GM12873 (cell line): ENCODE data around the gene PITRM1.

ENCODE experiments used
- CTCF ChIP-seq: IDR thresholded peaks from 2 replicates; pipeline ENCODE4 v1.5.1; 2012; ENCODE audit warnings: low read depth, mild to moderate bottlenecking, moderate library complexity, low read length, control low read depth; ENCODE audit not compliant: insufficient read depth; ENCODE audit errors: missing control alignments

Gene PITRM1

GRCh38 chr10:3113343-3113720, 59.2 kb downstream of the PITRM1 start:
- no peak for TF ChIP-seq CTCF

GRCh38 chr10:3111621-3112163, 60.9 kb downstream of the PITRM1 start:
- no peak for TF ChIP-seq CTCF

DNA sequence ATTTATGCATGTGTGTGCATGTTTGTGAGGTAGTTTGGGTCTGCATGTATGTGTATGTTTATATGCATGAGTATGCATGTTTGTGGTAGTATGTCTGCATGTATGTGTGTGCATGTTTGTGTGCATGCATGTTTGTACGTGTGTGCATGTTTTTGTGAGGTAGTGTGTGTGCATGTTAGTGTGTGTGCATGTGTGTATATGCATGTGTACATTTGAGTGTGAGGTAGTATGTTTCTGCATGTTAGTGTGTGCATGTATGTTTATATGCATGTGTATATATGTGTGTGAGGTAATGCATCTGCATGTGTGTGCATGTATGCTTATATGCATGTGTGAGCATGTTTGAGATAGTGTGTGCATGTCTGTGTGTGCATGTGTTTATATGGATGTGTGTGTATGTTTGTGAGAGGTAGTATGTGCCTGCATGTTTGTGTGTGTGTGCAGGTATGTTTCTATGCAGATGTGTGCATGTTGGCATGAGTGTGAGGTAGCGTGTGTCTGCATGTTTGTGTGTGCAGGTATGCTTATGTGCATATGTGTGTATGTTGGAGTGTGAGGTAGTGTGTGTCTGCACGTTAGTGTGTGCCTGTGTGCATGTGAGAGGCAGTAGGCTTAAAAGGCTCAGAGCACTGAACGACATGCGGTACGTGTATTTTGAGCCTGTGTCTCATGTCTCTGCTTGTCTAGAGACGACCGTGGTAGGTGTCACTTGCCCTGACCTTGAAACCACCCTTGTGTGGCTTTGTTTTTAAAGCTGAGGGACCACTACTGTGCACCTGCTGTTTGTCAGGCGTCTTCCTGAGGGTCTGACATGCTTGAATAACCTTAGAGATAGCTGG, 61.6 kb downstream of the PITRM1 start:
- no peak for TF ChIP-seq CTCF

GRCh38 chr10:3109633-3110032, 62.9 kb downstream of the PITRM1 start:
- no peak for TF ChIP-seq CTCF

DNA sequence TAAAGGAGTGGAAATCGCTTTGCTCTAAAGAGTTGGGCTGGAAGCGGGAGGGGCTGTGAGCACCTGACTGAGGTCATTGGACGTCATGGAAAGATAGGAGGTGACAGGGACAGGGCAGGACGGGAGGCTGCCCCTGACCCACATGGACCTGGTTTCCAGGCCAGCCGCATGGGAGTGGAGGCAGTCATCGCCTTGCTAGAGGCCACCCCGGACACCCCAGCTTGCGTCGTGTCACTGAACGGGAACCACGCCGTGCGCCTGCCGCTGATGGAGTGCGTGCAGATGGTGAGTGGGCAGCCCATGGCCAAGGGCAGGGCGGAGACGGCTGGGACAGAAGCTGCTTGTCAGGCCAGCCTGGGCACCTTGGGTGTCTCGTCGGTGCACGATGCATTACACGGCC, 63.4 kb downstream of the PITRM1 start:
- no peak for TF ChIP-seq CTCF

- TF ChIP-seq CTCF: no peak
These were observed 63.9 kb downstream of the PITRM1 start for GRCh38 chr10:3108575-3109105.

DNA sequence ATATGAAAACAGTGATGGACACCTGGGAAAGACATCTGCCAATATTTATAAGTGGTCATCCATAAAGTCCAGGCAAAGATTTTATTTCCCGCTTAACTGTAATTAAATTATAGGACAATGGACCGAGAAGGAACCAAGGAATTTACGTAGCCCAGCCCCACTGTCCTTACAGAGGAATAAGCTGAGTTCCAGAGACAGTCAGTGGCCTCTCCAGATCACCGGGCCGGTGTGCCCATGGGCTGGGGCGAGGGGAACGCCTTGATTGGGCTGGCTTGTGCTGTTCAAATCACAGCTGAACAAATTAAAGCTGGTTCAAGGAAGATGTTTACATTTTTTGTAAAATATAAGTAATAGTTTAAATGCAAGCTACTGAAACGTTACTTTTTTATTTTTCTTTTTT, 64.5 kb downstream of the PITRM1 start:
- TF ChIP-seq CTCF: no peak
